ENCODE measurements around the gene PRKCH.

- TF ChIP-seq CTCF (IDR thresholded peaks at IDR 0.05) = no peak
- no peak for TF ChIP-seq POLR2A (IDR thresholded peaks at IDR 0.05)
Measured at GRCh38 chr14:61542848-61543790, 221.7 kb downstream of the PRKCH start.
